Caco-2 (cell line): Measurements from ENCODE around the gene C10orf143. TPM values are rescaled to one million over a fixed set of nuclear protein-coding genes. Genes with fewer than 3 reads are reported as not detected.

ENCODE experiments used
- Bru-seq: library from RNA; stranded (reverse); fragments of 400-500 nt; gene quantifications from one replicate; lab custom pipeline; 2021; lab: Mats Ljungman, UMichigan
- BruChase-seq, 2 experiments: library from RNA; stranded (reverse); fragments of 400-500 nt; gene quantifications; one replicate each; lab custom pipeline; 2021; lab: Mats Ljungman, UMichigan
- BruUV-seq: library from RNA; stranded (reverse); fragments of 400-500 nt; replicated peaks from 2 replicates; lab custom pipeline; 2021; lab: Mats Ljungman, UMichigan
- CTCF ChIA-PET: fragments of 300-600 bp; sonication (Branson Sonifier 250); formaldehyde crosslinking; loops from one replicate; lab custom pipeline; 2022; ENCODE audit warnings: antibody characterized with exemption; lab: Charles Lee
- POLR2A ChIA-PET: fragments of 300-600 bp; sonication (Branson Sonifier 250); formaldehyde crosslinking; loops from one replicate; lab custom pipeline; 2022; ENCODE audit warnings: antibody characterized with exemption; lab: Charles Lee
- DNase-seq, 2 experiments: peaks; one replicate each; pipeline versions ENCODE4 v3.0.0 to v3.0.0-alpha.2; 2020 to 2022
- H3K27me3 ChIP-seq: replicated peaks from 2 replicates; pipeline ENCODE4 v1.6.0; 2011; ENCODE audit warnings: low read length; ENCODE audit not compliant: control insufficient read depth, insufficient read depth
- H3K36me3 ChIP-seq: 2 replicates; pipeline ENCODE4 v1.5.1; 2011; ENCODE audit warnings: low read length; ENCODE audit not compliant: control insufficient read depth, insufficient read depth
- H3K4me1 ChIP-seq: fragments of 250-450 bp; sonication (Bioruptor Pico); 2 replicates; pipeline ENCODE4 v1.5.1; 2020; ENCODE audit warnings: mild to moderate bottlenecking
- H3K4me3 ChIP-seq: 2 replicates; pipeline ENCODE4 v1.5.1; 2011; ENCODE audit warnings: low read depth, mild to moderate bottlenecking, control low read depth, low read length
- H3K9me3 ChIP-seq: fragments of 250-450 bp; sonication (Bioruptor Pico); 2 replicates; pipeline ENCODE4 v1.5.1; 2020; ENCODE audit warnings: mild to moderate bottlenecking, moderate library complexity
- H3K27ac Mint-ChIP-seq: one replicate; pipeline ENCODE4 v1.8.0; 2022; ENCODE audit warnings: mixed read lengths; ENCODE audit not compliant: unreplicated experiment
- H3K27me3 Mint-ChIP-seq: one replicate; pipeline ENCODE4 v1.8.0; 2022; ENCODE audit warnings: mixed read lengths; ENCODE audit not compliant: insufficient read depth, unreplicated experiment
- H3K36me3 Mint-ChIP-seq: one replicate; pipeline ENCODE4 v1.8.0; 2022; ENCODE audit warnings: mild to moderate bottlenecking, mixed read lengths; ENCODE audit not compliant: insufficient read depth, unreplicated experiment
- H3K4me1 Mint-ChIP-seq: one replicate; pipeline ENCODE4 v1.8.0; 2022; ENCODE audit warnings: low read depth, mixed read lengths; ENCODE audit not compliant: unreplicated experiment
- H3K4me3 Mint-ChIP-seq: one replicate; pipeline ENCODE4 v1.8.0; 2022; ENCODE audit warnings: mild to moderate bottlenecking, moderate library complexity, mixed read lengths; ENCODE audit not compliant: unreplicated experiment
- H3K9me3 Mint-ChIP-seq: one replicate; pipeline ENCODE4 v1.8.0; 2022; ENCODE audit warnings: mixed read lengths; ENCODE audit not compliant: unreplicated experiment
- CTCF ChIP-seq, 2 experiments: fragments of 200-600 bp in 1 of 2; IDR thresholded peaks; 1 replicate in 1 of 2; 2 replicates in 1 of 2; pipeline versions ENCODE4 v1.5.1 to v1.8.0; 2011 to 2022; ENCODE audit warnings: antibody characterized with exemption in 1 of 2, control low read depth in 1 of 2, inconsistent platforms in 1 of 2, low read depth in 1 of 2, low read length in 1 of 2, mild to moderate bottlenecking in 1 of 2, moderate library complexity in 1 of 2; ENCODE audit not compliant: insufficient read depth in 1 of 2, severe bottlenecking in 1 of 2, unreplicated experiment in 1 of 2
- intact Hi-C: fragments of 100-400 bp; cut with micrococcal nuclease; formaldehyde crosslinking; loops from one replicate; pipeline ENCODE4 v1.10.0; 2022; ENCODE audit not compliant: unreplicated experiment
- long read RNA-seq: library from polyadenylated mRNA; stranded (forward); transcript quantifications from one replicate; pipeline ENCODE4 v2.0.0, GENCODE V29; 2022
- total RNA-seq: library from RNA; stranded (reverse); gene quantifications from 2 replicates; pipeline ENCODE4 v1.2.3, GENCODE V29; 2022

C10orf143 gene
- total RNA-seq (0.54 TPM in 1 of 2 replicates, not detected in the other), Bru-seq, nascent RNA (percentile 40 among the genes with signal in this experiment), BruChase-seq, experiment 1, labeled RNA remaining after a 2-hour chase (percentile 32 among the genes with signal in this experiment), BruChase-seq, experiment 2, labeled RNA remaining after a 6-hour chase (percentile 29 among the genes with signal in this experiment)
- long read RNA-seq, partial matches to known transcripts, result 0 of 3 reads
- long read RNA-seq, other reads (novel, unspliced or antisense), result 2 of 3 reads

GRCh38 chr10:130110246-130111112, at the start of gene C10orf143:
Gene C10orf143, minus strand, starts transcription at chr10:130110830. Its CDS starts 58 bp downstream, at chr10:130110772.
- Mint-ChIP-seq H3K4me3 (peak within 1 kb of the TSS; percentile 91), H3K27ac (peak within 1 kb of the TSS; percentile 91), H3K4me1 (peaks cover 7% of the 10 kb centered on the region), H3K27me3 (no peaks in the 10 kb centered on the region), H3K9me3 (no peaks in the 10 kb centered on the region), H3K36me3 (peaks cover 19% of the 10 kb centered on the region)
- TF ChIP-seq CTCF (IDR thresholded peaks at IDR 0.05; ENCODE audit: insufficient read depth in 1 of 2, low read depth in 1 of 2, low read length in 1 of 2, severe bottlenecking in 1 of 2, unreplicated experiment in 1 of 2), result peak in 1 of 2 experiments; percentile 4
- intact Hi-C loops, result loop anchor here (1.0 kb wide), 2 partner anchors 18 to 26 kb away; partner anchors contain the start of gene GLRX3
- Histone ChIP-seq H3K4me3 (peak within 1 kb of the TSS; percentile 82), H3K4me1 (peaks cover 5% of the 10 kb centered on the region), H3K27me3 (no peaks in the 10 kb centered on the region), H3K36me3 (no peaks in the 10 kb centered on the region), H3K9me3 (0 out of 2 replicates have a peak, but pooled peaks cover 3% of the 10 kb centered on the region)
- CTCF ChIA-PET, result interaction anchor here (0.7 to 2.9 kb wide), 8 partner anchors 17 to 1079 kb away, joined by 3 to 33 read pairs (median 7); partner anchors contain the start of gene GLRX3
- DNase-seq, result peak; percentile 97 to 98
- no TSS peak for BruUV-seq
- POLR2A ChIA-PET, result interaction anchor here (0.6 to 3.1 kb wide), 7 partner anchors 9 to 1639 kb away, joined by 3 to 66 read pairs (median 4); partner anchors contain the start of genes GLRX3 and MGMT

- H3K4me3 Mint-ChIP-seq, result no peak overlapping the region
- intact Hi-C loops, result no loop called here
- H3K27ac Mint-ChIP-seq, result no peak overlapping the region
- CTCF ChIA-PET, result no interaction called here
- no peaks in the 10 kb centered on the region for H3K9me3 Mint-ChIP-seq
- H3K27me3 Mint-ChIP-seq, result no peaks in the 10 kb centered on the region
- H3K4me1 Mint-ChIP-seq, result peaks cover 9% of the 10 kb centered on the region
- no peak overlapping the region for H3K4me3 ChIP-seq
- H3K4me1 ChIP-seq, result no peaks in the 10 kb centered on the region
- no peak for TF ChIP-seq CTCF (IDR thresholded peaks at IDR 0.05; ENCODE audit: insufficient read depth in 1 of 2, low read depth in 1 of 2, low read length in 1 of 2, severe bottlenecking in 1 of 2, unreplicated experiment in 1 of 2)
- no peaks in the 10 kb centered on the region for H3K27me3 ChIP-seq
- H3K9me3 ChIP-seq, result no peaks in the 10 kb centered on the region
- POLR2A ChIA-PET, result no interaction called here
- no peak for DNase-seq
- no TSS peak for BruUV-seq
- peaks cover 2% of the 10 kb centered on the region for H3K36me3 ChIP-seq
- H3K36me3 Mint-ChIP-seq, result peaks cover 45% of the 10 kb centered on the region
These were observed 48.7 kb upstream of the C10orf143 start for GRCh38 chr10:130159192-130159794.

GRCh38 chr10:130146042-130146441, 35.4 kb upstream of the C10orf143 start:
- no TSS peak for BruUV-seq
- Mint-ChIP-seq H3K27ac (no peak overlapping the region), H3K4me3 (no peak overlapping the region), H3K36me3 (peaks cover 50% of the 10 kb centered on the region), H3K9me3 (no peaks in the 10 kb centered on the region), H3K4me1 (peaks cover 10% of the 10 kb centered on the region), H3K27me3 (no peaks in the 10 kb centered on the region)
- intact Hi-C loops, result no loop called here
- H3K4me3 ChIP-seq, result no peak overlapping the region
- CTCF ChIA-PET, result no interaction called here
- DNase-seq, result no peak
- POLR2A ChIA-PET, result no interaction called here
- no peaks in the 10 kb centered on the region for H3K4me1 ChIP-seq
- no peaks in the 10 kb centered on the region for H3K27me3 ChIP-seq
- peaks cover 1% of the 10 kb centered on the region; the same call in 1 of the 2 replicates for H3K36me3 ChIP-seq
- H3K9me3 ChIP-seq, result no peaks in the 10 kb centered on the region
- TF ChIP-seq CTCF (IDR thresholded peaks at IDR 0.05; ENCODE audit: insufficient read depth in 1 of 2, low read depth in 1 of 2, low read length in 1 of 2, severe bottlenecking in 1 of 2, unreplicated experiment in 1 of 2), result no peak
